ENCODE data around the gene PTGER1. TPM values are rescaled to one million over a fixed set of nuclear protein-coding genes. Genes with fewer than 3 reads are reported as not detected.

The PTGER1 gene
- polyA plus RNA-seq (ENCODE audit: insufficient read length in 3 of 3), result 10 to 100 TPM in 1 of 3 donors, 1 to 10 TPM in 2; 1.6 to 13.3 (median 4.5) TPM
- long read RNA-seq, donor 1, partial matches to known transcripts, result 0 of 4 reads
- long read RNA-seq, donor 1, other reads (novel, unspliced or antisense), result 0 of 4 reads
- long read RNA-seq, donor 2, partial matches to known transcripts, result 5 of 9 reads
- long read RNA-seq, donor 2, other reads (novel, unspliced or antisense), result 0 of 9 reads
- long read RNA-seq, donor 3, transcript PTGER1-201 (3 exons, 1,421 nt), result major isoform, 13 of 26 reads
- long read RNA-seq, donor 3, partial matches to known transcripts, result 13 of 26 reads
- long read RNA-seq, donor 3, other reads (novel, unspliced or antisense), result 0 of 26 reads
- long read RNA-seq, donor 4, partial matches to known transcripts, result 0 of 4 reads
- long read RNA-seq, donor 4, other reads (novel, unspliced or antisense), result 0 of 4 reads
- long read RNA-seq, donor 5, transcript PTGER1-201 (3 exons, 1,421 nt), result major isoform, 38 of 38 reads
- long read RNA-seq, donor 5, partial matches to known transcripts, result 0 of 38 reads
- long read RNA-seq, donor 5, other reads (novel, unspliced or antisense), result 0 of 38 reads
- long read RNA-seq, donor 6, transcript PTGER1-201 (3 exons, 1,421 nt), result major isoform, 6 of 6 reads
- long read RNA-seq, donor 6, partial matches to known transcripts, result 0 of 6 reads
- long read RNA-seq, donor 6, other reads (novel, unspliced or antisense), result 0 of 6 reads
- long read RNA-seq, donor 7, transcript PTGER1-201 (3 exons, 1,421 nt), result major isoform, 5 of 5 reads
- long read RNA-seq, donor 7, partial matches to known transcripts, result 0 of 5 reads
- long read RNA-seq, donor 7, other reads (novel, unspliced or antisense), result 0 of 5 reads
- long read RNA-seq, donor 8, result 0 reads
- long read RNA-seq, donor 9, transcript PTGER1-201 (3 exons, 1,421 nt), result major isoform, 12 of 12 reads
- long read RNA-seq, donor 9, partial matches to known transcripts, result 0 of 12 reads
- long read RNA-seq, donor 9, other reads (novel, unspliced or antisense), result 0 of 12 reads
- long read RNA-seq, donor 10, transcript PTGER1-201 (3 exons, 1,421 nt), result major isoform, 10 of 15 reads
- long read RNA-seq, donor 10, partial matches to known transcripts, result 5 of 15 reads
- long read RNA-seq, donor 10, other reads (novel, unspliced or antisense), result 0 of 15 reads
- long read RNA-seq, donor 11, transcript PTGER1-201 (3 exons, 1,421 nt), result major isoform, 7 of 7 reads
- long read RNA-seq, donor 11, partial matches to known transcripts, result 0 of 7 reads
- long read RNA-seq, donor 11, other reads (novel, unspliced or antisense), result 0 of 7 reads
- long read RNA-seq, donor 12, partial matches to known transcripts, result 0 of 4 reads
- long read RNA-seq, donor 12, other reads (novel, unspliced or antisense), result 0 of 4 reads
- long read RNA-seq, donor 13, result 0 reads
- long read RNA-seq, donor 14, transcript PTGER1-201 (3 exons, 1,421 nt), result major isoform, 11 of 11 reads
- long read RNA-seq, donor 14, partial matches to known transcripts, result 0 of 11 reads
- long read RNA-seq, donor 14, other reads (novel, unspliced or antisense), result 0 of 11 reads
- long read RNA-seq, donor 15, partial matches to known transcripts, result 0 of 3 reads
- long read RNA-seq, donor 15, other reads (novel, unspliced or antisense), result 0 of 3 reads
- long read RNA-seq, donor 16, transcript PTGER1-201 (3 exons, 1,421 nt), result major isoform, 29 of 40 reads
- long read RNA-seq, donor 16, partial matches to known transcripts, result 11 of 40 reads
- long read RNA-seq, donor 16, other reads (novel, unspliced or antisense), result 0 of 40 reads

- DNase-seq (ENCODE audit: extremely low read depth in 1 of 11, low read depth in 9 of 11, low spot score in 4 of 11), result peak in 1 of 11 donors; percentile 23
Measured at GRCh38 chr19:14475251-14476073, at the start of gene PTGER1. TSS of gene PTGER1 (minus strand) at chr19:14475354. CDS start at chr19:14474320, 1,034 bp downstream.

GRCh38 chr19:14520543-14520942 is 45.4 kb upstream of the PTGER1 start:
- no peak for DNase-seq (ENCODE audit: extremely low read depth in 1 of 11, low read depth in 9 of 11, low spot score in 4 of 11)

GRCh38 chr19:14519860-14520407 is 44.8 kb upstream of the PTGER1 start:
- DNase-seq (ENCODE audit: extremely low read depth in 1 of 11, low read depth in 9 of 11, low spot score in 4 of 11), result no peak

GRCh38 chr19:14519245-14519859 is 44.2 kb upstream of the PTGER1 start:
- DNase-seq (ENCODE audit: extremely low read depth in 1 of 11, low read depth in 9 of 11, low spot score in 4 of 11), result no peak

GRCh38 chr19:14517840-14518505 is 42.8 kb upstream of the PTGER1 start, which contains the start of gene DNAJB1:
TSS of gene DNAJB1 (minus strand) at chr19:14518397. CDS start at chr19:14518349, 48 bp downstream.
- DNase-seq (ENCODE audit: extremely low read depth in 1 of 11, low read depth in 9 of 11, low spot score in 4 of 11), result peak in 4 of 11 donors; percentile 48 to 65 (median 50)

- no peak for DNase-seq (ENCODE audit: extremely low read depth in 1 of 11, low read depth in 9 of 11, low spot score in 4 of 11)
Measured at GRCh38 chr19:14517446-14517839, 42.3 kb upstream of the PTGER1 start.

- no peak for DNase-seq (ENCODE audit: extremely low read depth in 1 of 11, low read depth in 9 of 11, low spot score in 4 of 11)
Measured at GRCh38 chr19:14516746-14517438, 41.7 kb upstream of the PTGER1 start.

- no peak for DNase-seq (ENCODE audit: extremely low read depth in 1 of 11, low read depth in 9 of 11, low spot score in 4 of 11)
Measured at GRCh38 chr19:14516048-14516534, 40.9 kb upstream of the PTGER1 start.

GRCh38 chr19:14515501-14516047 is 40.4 kb upstream of the PTGER1 start:
- DNase-seq (ENCODE audit: extremely low read depth in 1 of 11, low read depth in 9 of 11, low spot score in 4 of 11), result no peak

- DNase-seq (ENCODE audit: extremely low read depth in 1 of 11, low read depth in 9 of 11, low spot score in 4 of 11), result no peak
Measured at GRCh38 chr19:14514215-14514863, 39.2 kb upstream of the PTGER1 start.

GRCh38 chr19:14512406-14512961 is 37.3 kb upstream of the PTGER1 start:
- DNase-seq (ENCODE audit: extremely low read depth in 1 of 11, low read depth in 9 of 11, low spot score in 4 of 11), result no peak

- DNase-seq (ENCODE audit: extremely low read depth in 1 of 11, low read depth in 9 of 11, low spot score in 4 of 11), result no peak
Measured at GRCh38 chr19:14511229-14511593, 36.1 kb upstream of the PTGER1 start.

GRCh38 chr19:14510311-14511228 is 35.4 kb upstream of the PTGER1 start:
- no peak for DNase-seq (ENCODE audit: extremely low read depth in 1 of 11, low read depth in 9 of 11, low spot score in 4 of 11)
